Limb (tissue), 2 donors: Measurements from ENCODE around the gene ABCC4.

ENCODE experiments used
- DNase-seq, 2 donors: peaks; one replicate each; pipeline ENCODE4 v3.0.0-alpha.2; 2016; ENCODE audit errors: extremely low spot score in 2 of 2

ABCC4 gene

DNA sequence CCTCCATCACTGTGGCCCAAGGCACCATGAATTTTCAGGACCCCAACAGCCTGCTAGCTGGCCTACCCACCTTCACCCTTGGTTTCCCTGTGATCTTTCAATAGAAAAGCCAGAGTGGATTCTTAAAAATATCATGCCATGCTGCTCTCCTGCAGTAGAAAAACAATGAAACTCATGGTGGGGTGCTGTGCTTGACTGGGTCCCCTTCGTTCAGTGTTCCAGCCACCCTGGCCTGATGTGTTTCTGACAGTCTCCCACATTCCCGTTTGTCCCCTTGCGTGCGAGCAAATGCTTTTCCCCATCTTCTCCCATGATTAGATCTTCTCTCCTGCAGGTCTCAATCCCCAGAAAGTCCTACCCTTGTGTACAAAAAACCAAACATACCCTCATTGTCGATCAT is 43.2 kb downstream of the ABCC4 start:
- DNase-seq, result no peak

GRCh38 chr13:95256091-95256490 is 45.2 kb downstream of the ABCC4 start:
- no peak for DNase-seq

- DNase-seq, result no peak
Measured at GRCh38 chr13:95255072-95255732, 46.0 kb downstream of the ABCC4 start.

- no peak for DNase-seq
Measured at GRCh38 chr13:95254339-95254738, 46.9 kb downstream of the ABCC4 start.

DNA sequence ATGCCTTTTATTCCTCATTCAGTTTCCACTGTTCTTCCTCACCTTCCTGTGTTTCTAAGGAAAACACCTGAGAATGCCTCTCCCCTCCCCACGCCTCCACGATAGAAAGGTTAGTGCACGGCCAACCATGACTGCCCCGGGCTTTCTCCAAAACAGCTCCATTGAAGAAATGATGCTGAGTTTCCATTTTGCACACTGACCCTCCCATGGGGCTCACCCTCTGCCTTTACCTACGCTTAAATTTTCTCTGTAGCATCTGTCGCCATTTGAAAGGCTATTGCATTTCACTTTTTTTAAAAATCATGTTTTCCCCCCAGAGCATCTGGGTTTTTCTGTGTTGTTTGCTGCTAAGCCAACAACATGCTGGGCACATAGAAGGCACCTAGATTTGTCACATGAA is 48.2 kb downstream of the ABCC4 start:
- no peak for DNase-seq

DNA sequence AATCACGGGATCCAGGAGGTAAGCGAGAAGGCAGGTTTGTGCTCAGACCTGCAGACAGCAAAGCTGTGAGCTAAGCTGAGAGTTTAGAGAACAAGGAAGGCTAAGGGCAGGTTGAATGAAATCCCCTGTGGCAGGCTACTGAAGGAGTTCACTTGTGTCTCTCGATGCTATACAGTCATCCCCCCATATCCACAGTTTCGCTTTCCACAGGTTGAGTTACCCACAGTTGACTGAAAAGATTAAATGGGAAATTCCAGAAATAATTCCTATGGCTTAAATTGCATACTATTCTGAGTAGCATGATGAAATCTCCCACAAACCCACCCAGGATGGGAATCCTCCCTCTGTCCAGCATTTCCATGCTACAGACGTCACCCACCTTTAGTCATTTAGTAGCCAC is 49.6 kb downstream of the ABCC4 start:
- no peak for DNase-seq

DNA sequence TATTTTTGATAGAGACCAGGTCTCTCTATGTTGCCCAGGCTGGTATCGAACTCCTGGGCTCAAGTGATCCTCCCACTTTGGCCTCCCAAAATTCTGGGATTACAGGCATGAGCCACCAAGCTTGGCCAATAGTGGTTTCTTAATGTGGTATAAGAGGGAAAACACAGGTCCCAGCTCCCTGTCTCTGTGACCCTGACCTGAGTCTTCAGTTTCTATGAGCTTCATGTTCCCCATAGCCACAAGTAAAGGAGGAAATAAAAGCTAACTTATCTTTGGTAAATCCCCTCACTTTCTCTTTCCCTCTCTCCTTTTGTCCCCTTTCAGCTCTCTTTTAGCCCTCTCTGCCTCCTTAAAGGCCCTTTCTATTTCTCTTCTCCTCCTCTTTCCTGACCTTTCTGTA is 50.3 kb downstream of the ABCC4 start:
- DNase-seq, result no peak

DNA sequence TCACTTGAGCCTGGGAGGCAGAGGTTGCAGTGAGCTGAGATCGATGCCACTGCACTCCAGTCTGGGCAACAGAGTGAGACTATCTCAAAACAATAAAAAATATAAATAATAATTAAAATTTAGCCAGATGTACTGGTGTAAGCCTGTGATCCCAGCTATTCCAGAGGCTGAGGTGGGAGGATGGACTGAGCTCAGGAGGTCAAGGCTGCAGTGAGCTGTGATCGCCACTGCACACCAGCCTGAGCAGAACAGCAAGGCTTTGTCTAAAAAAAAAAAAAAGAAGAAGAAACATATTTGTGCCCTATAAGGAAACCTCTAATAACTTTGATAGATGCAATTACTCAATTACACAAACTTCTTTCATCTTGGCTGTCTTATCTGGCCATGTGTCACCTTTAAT is 52.3 kb downstream of the ABCC4 start:
- DNase-seq, result no peak

- DNase-seq, result no peak
Measured at GRCh38 chr13:95247852-95248251, 53.4 kb downstream of the ABCC4 start.

DNA sequence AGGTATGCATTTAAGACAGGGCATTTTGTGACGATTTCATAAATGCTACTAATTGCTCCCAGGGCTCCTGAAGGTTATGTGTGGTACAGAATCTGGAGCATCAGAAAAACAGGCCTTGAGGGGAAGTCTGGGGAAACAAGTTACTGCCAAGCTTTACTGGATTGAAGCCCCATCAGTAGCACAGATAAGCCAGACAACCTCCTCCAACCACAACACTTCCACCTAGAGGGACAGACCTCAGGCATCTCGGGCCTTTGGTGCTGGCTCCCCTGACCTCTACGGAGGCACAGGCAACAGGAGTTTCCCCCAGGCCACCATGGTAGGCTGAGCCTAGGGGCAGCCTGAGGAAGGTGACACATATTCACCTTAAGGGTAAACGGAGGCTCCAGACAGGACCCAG is 54.1 kb downstream of the ABCC4 start:
- DNase-seq, result no peak

DNA sequence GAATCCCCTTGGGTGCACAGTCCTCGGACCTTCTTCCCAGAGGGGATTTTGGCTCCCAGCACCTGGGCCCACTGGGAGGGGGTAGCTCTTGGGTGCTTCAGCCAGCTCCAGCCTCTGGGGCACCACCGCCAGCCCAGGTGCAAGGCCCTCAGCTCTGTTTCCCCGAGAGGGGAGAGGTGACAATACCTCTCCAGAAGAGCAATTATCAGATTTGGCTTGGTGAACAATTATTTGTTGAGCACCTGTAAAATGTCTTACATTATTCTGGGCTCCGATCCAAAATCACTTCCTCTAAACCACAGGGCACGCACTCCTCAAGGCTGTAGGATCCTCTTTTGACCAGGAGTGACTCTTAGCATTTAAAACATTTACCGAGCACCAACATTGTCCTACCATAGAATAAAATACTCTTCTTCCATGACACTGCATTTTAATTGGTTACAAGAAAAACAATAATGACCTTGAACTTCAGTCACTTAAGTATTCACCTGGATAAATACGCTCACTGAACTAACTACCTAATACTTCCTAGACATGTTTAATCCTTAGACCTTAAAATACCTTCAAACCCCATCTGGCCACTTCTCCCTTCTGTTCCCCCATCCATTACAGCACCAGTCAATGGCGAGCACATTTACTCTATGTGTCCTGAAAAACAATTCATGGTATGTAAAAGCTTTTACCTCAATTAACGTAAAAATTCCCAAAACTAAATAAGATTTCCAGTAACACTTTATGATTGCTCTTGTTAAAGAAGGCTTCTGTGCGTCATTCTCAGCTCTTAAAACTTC is 54.8 kb downstream of the ABCC4 start:
- DNase-seq, result no peak

- DNase-seq, result no peak
Measured at GRCh38 chr13:95245071-95245470, 56.2 kb downstream of the ABCC4 start.

GRCh38 chr13:95243207-95243606 is 58.0 kb downstream of the ABCC4 start:
- DNase-seq, result no peak

DNA sequence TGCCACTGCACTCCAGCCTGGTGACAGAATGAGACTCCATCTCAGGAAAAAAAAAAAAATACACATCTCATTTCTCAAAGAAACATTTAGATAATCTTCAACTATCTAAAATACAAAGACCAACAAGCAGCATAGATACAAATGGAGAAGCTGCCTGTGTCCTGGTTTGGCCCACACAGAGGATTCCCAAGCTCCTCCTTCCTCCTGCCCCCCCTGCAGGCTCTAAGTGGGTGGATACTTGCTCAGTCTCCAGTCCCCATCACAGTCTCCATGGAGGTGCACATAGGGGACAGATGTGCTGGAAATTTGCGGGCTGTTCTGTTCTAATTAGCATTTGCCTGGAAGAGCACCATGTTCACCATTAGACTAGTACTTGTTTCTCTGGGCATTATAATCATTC is 59.9 kb downstream of the ABCC4 start:
- no peak for DNase-seq

- DNase-seq, result no peak
Measured at GRCh38 chr13:95239283-95239682, 62.0 kb downstream of the ABCC4 start.

DNA sequence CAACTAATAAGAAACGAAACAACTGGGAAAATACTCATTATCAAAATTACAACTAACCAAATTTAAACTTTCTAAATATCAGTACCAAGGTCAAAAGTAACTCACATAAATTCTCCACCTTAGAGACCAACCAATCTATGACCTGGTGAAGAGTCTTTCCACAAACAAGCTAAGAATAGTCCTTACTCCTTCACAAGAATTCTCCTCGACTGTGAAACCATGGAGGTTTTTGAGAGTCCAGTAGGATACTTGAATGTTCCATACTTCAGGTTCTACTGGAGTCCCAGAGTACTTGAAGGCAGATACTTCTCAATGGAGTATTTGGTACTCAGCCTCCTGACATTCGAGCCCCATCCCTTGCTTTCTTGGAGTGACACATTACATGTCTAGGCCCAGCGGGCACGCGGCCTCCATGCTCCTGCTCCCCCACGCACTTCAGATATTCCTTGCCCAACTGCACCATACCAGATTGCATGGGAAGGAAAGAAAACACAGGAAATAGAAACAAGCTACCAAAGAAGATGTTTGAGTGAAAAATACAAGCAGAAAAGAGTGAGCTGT is 63.9 kb downstream of the ABCC4 start:
- no peak for DNase-seq

GRCh38 chr13:95236774-95237173 is 64.5 kb downstream of the ABCC4 start:
- DNase-seq, result no peak

DNA sequence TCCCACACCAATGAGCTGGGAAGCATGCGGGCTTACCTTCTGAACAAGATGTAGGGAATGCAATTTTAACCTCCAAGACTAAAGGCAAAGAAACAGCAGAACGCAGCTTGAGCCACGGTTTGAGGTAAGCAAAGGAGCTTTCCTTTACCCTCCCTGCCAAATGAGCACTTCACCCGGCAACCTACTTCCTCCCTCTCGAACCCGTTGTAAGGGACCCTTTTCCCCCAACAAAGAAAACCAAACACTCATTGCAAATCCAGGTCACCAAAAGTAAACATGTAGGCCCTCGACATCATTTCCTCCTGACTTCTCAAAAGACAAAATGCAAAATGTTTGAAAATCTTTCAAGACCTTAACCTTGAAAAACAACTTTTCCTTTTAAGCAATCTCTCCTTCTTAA is 65.3 kb downstream of the ABCC4 start:
- no peak for DNase-seq

DNA sequence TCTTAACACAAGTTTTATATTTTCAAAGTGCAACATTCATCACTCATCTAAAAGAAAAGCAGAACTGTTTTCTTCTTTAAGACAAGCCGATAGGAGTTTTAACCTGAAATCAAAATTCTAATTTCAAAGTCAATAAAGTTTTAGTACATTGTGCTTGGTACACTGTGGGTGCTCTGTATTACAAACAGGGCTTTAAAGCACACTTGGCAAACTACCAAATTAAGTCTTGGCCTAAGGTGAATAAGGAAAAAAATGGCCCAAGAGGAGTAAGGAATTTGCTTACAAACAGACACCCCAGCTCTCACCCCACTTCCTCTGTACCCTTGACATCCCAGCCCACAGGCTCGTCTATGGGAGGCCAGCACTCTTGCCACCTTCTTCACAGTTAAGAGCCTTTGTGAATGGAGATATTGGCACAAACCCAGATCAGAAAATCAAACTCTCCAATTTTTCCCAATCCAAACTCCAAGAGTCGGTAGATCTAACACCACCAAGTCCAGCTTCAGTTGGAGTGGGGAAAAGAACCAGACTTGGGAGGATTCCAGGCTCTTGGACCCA is 66.0 kb downstream of the ABCC4 start:
- no peak for DNase-seq

DNA sequence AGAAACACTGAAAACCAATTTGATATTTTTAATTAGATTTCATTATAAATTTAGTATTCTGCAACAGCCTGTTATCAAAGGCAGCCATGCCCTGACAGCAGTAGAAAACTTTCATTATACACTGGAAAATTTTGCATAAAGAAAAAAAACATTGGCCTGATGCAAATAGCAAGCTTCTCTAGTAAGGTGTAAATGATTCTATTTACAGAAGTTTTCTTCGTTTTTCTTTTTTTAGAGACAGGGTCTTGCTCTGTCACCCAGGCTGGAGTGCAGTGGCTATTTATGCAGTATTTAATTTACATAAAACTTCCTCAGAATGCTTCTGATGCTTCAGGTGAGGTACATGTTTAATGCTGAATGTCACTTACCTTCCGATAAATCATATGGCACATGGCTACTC is 67.0 kb downstream of the ABCC4 start:
- DNase-seq, result no peak

GRCh38 chr13:95233026-95233635 is 68.1 kb downstream of the ABCC4 start:
- no peak for DNase-seq

DNA sequence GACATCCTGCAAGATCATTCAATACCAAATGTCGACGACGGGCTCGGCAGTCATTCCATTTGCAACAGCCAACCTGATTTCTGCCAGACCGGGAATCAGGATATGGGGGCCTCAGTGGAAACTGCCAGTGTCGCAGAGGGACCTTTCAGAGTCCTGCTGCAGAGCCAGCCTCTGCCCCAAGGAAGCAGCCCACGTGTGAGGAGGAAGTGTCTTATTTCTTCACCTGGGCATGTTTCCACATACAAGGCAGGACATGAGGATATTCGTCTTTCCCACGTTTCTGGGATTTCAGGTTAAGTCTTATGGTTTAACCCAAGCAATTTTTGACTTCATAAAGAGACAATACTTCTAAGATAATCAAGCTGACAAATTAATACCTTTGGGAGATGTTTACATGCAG is 69.9 kb downstream of the ABCC4 start:
- DNase-seq, result no peak
